GM12874 (cell line): ENCODE data around the gene KIAA1671.

ENCODE experiments used
- CTCF ChIP-seq: IDR thresholded peaks from 2 replicates; pipeline ENCODE4 v1.5.1; 2011; ENCODE audit warnings: low read depth, mild to moderate bottlenecking, control low read depth, low read length, moderate library complexity; ENCODE audit not compliant: insufficient read depth

The KIAA1671 gene

GRCh38 chr22:25050566-25050965, 98.0 kb downstream of the KIAA1671 start:
- TF ChIP-seq CTCF: no peak

- peak; percentile 49; the same call in 1 of the 2 replicates for TF ChIP-seq CTCF
Observed at GRCh38 chr22:25051073-25051472, 98.6 kb downstream of the KIAA1671 start.

- TF ChIP-seq CTCF: no peak
Observed at GRCh38 chr22:25051983-25052710, 99.6 kb downstream of the KIAA1671 start.

GRCh38 chr22:25053153-25053805, 100.8 kb downstream of the KIAA1671 start:
- TF ChIP-seq CTCF: no peak

- no peak for TF ChIP-seq CTCF
Observed at GRCh38 chr22:25054943-25055511, 102.5 kb downstream of the KIAA1671 start.

- peak; percentile 99 for TF ChIP-seq CTCF
Observed at GRCh38 chr22:25057013-25057881, 104.7 kb downstream of the KIAA1671 start.

- TF ChIP-seq CTCF: no peak
Observed at GRCh38 chr22:25059438-25059837, 106.9 kb downstream of the KIAA1671 start.
